SU-DHL-6 (cell line): ENCODE data around the gene PPEF2.

Experiments used
- EZH2phosphoT487 ChIP-seq: fragments of 200-600 bp; sonication (generic), shearing (Covaris generic); conservative IDR thresholded peaks from 2 replicates; pipeline ENCODE4 v1.6.1; 2018; ENCODE audit warnings: mild to moderate bottlenecking, antibody characterized with exemption, low read length, moderate library complexity, mixed read lengths
- TF ChIP-seq, protein P1 (sequence below): fragments of 200-600 bp; sonication (generic); IDR thresholded peaks from one replicate; pipeline ENCODE4 v1.5.1; 2017; ENCODE audit warnings: antibody characterized with exemption, mild to moderate bottlenecking, low read length, moderate library complexity; ENCODE audit not compliant: insufficient read depth, poor library complexity, severe bottlenecking

DNA sequence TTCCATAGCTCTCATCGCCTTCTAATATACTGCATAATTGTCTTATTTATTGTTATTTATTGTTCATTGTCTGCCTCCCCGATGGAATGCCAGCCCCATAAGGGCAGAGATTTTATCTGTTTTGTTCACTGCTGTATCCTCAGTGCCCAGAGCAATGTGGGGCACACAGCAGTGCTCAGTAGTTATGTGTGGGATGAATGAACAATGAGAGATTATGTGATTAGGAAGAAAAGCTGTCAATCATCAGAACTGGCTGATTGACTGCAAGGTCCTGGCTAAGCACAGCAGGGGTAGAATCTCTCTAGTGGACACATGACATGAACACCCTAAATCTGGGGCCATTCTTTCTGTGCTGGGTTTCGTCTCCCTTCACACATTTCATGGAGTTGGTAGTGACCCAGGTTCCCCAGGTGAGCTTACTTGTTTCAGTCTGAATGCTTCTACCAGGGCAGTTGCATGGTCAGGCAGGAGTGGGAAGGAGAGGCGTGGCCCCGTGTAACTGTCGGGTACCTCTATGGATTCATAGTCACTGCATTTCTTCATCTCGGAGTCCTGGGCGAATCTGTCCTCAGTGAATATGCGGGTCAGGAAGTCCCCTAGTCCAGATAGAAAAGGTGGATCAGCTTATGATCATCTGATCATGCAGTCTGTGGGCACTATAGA lies 12.6 kb downstream of the PPEF2 start:
- TF ChIP-seq, protein P1, sequence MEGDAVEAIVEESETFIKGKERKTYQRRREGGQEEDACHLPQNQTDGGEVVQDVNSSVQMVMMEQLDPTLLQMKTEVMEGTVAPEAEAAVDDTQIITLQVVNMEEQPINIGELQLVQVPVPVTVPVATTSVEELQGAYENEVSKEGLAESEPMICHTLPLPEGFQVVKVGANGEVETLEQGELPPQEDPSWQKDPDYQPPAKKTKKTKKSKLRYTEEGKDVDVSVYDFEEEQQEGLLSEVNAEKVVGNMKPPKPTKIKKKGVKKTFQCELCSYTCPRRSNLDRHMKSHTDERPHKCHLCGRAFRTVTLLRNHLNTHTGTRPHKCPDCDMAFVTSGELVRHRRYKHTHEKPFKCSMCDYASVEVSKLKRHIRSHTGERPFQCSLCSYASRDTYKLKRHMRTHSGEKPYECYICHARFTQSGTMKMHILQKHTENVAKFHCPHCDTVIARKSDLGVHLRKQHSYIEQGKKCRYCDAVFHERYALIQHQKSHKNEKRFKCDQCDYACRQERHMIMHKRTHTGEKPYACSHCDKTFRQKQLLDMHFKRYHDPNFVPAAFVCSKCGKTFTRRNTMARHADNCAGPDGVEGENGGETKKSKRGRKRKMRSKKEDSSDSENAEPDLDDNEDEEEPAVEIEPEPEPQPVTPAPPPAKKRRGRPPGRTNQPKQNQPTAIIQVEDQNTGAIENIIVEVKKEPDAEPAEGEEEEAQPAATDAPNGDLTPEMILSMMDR, result no peak
- no peak for TF ChIP-seq EZH2phosphoT487
